ENCODE data around the gene SALL1. TPM values are rescaled to one million over a fixed set of nuclear protein-coding genes. Genes with fewer than 3 reads are reported as not detected.

Gene SALL1
- total and polyA plus RNA-seq, 5 donors, result 0.45 to 8.4 (median 5.4) TPM

- ATAC-seq, result no peak
- intact Hi-C loops (cut with DNase I), result no loop called here
- WGBS, result 69% methylated on average over 9 of the region's 9 CpGs
- DNase-seq, result no peak
- no peak overlapping the region for H3K4me3 ChIP-seq (ENCODE audit: low read length)
- no peaks in the 10 kb centered on the region for H3K4me1 ChIP-seq (ENCODE audit: control insufficient read depth, insufficient read depth, low read length)
- H3K27ac ChIP-seq (ENCODE audit: low read length), result no peak overlapping the region
- H3K27me3 ChIP-seq (ENCODE audit: control insufficient read depth, insufficient read depth), result no peaks in the 10 kb centered on the region
- H3K9me3 ChIP-seq (ENCODE audit: control insufficient read depth, low read length), result no peaks in the 10 kb centered on the region
These were observed 16.3 kb upstream of the SALL1 start for GRCh38 chr16:51167170-51167895.

- ATAC-seq (no peak), DNase-seq (no peak)
- 81% methylated on average over 3 of the region's 3 CpGs for WGBS
- H3K9me3 ChIP-seq (ENCODE audit: control insufficient read depth, low read length), result no peaks in the 10 kb centered on the region
- intact Hi-C loops (cut with DNase I), result no loop called here
- no peaks in the 10 kb centered on the region for H3K4me1 ChIP-seq (ENCODE audit: control insufficient read depth, insufficient read depth, low read length)
- no peak overlapping the region for H3K27ac ChIP-seq (ENCODE audit: low read length)
- no peak overlapping the region for H3K4me3 ChIP-seq (ENCODE audit: low read length)
- no peaks in the 10 kb centered on the region for H3K27me3 ChIP-seq (ENCODE audit: control insufficient read depth, insufficient read depth)
These were observed 15.5 kb upstream of the SALL1 start for GRCh38 chr16:51166541-51166940.

GRCh38 chr16:51166091-51166490 lies 15.0 kb upstream of the SALL1 start:
- Histone ChIP-seq H3K27me3 (ENCODE audit: control insufficient read depth, insufficient read depth) (no peaks in the 10 kb centered on the region), H3K4me3 (ENCODE audit: low read length) (no peak overlapping the region), H3K9me3 (ENCODE audit: control insufficient read depth, low read length) (no peaks in the 10 kb centered on the region), H3K27ac (ENCODE audit: low read length) (no peak overlapping the region), H3K4me1 (ENCODE audit: control insufficient read depth, insufficient read depth, low read length) (no peaks in the 10 kb centered on the region)
- ATAC-seq (no peak), DNase-seq (no peak)
- intact Hi-C loops (cut with DNase I), result no loop called here
- WGBS, result 39% methylated on average over 3 of the region's 3 CpGs

GRCh38 chr16:51165043-51165442 lies 14.0 kb upstream of the SALL1 start:
- 82% methylated on average over 1 of the region's 1 CpG for WGBS
- intact Hi-C loops (cut with DNase I), result no loop called here

GRCh38 chr16:51164574-51164973 lies 13.5 kb upstream of the SALL1 start:
- H3K4me3 ChIP-seq (ENCODE audit: low read length), result no peak overlapping the region
- 89% methylated on average over 2 of the region's 2 CpGs for WGBS
- no peak for ATAC-seq
- no peaks in the 10 kb centered on the region for H3K4me1 ChIP-seq (ENCODE audit: control insufficient read depth, insufficient read depth, low read length)
- DNase-seq, result no peak
- H3K9me3 ChIP-seq (ENCODE audit: control insufficient read depth, low read length), result no peaks in the 10 kb centered on the region
- H3K27ac ChIP-seq (ENCODE audit: low read length), result no peak overlapping the region
- intact Hi-C loops (cut with DNase I), result no loop called here
- no peaks in the 10 kb centered on the region for H3K27me3 ChIP-seq (ENCODE audit: control insufficient read depth, insufficient read depth)

More at GRCh38 chr16:51165043-51165442, 14.0 kb upstream of the SALL1 start:
- Histone ChIP-seq H3K27ac (ENCODE audit: low read length) (no peak overlapping the region), H3K9me3 (ENCODE audit: control insufficient read depth, low read length) (no peaks in the 10 kb centered on the region), H3K4me3 (ENCODE audit: low read length) (no peak overlapping the region), H3K27me3 (ENCODE audit: control insufficient read depth, insufficient read depth) (no peaks in the 10 kb centered on the region), H3K4me1 (ENCODE audit: control insufficient read depth, insufficient read depth, low read length) (no peaks in the 10 kb centered on the region)
- DNase-seq, result no peak
- no peak for ATAC-seq

GRCh38 chr16:51163894-51164566 lies 13.0 kb upstream of the SALL1 start:
- H3K9me3 ChIP-seq (ENCODE audit: control insufficient read depth, low read length), result no peaks in the 10 kb centered on the region
- no peak overlapping the region for H3K27ac ChIP-seq (ENCODE audit: low read length)
- no peak for DNase-seq
- no peaks in the 10 kb centered on the region for H3K27me3 ChIP-seq (ENCODE audit: control insufficient read depth, insufficient read depth)
- intact Hi-C loops (cut with DNase I), result no loop called here
- WGBS, result 41% methylated on average over 6 of the region's 6 CpGs
- ATAC-seq, result no peak
- H3K4me3 ChIP-seq (ENCODE audit: low read length), result no peak overlapping the region
- H3K4me1 ChIP-seq (ENCODE audit: control insufficient read depth, insufficient read depth, low read length), result no peaks in the 10 kb centered on the region

- WGBS, result 74% methylated on average over 2 of the region's 2 CpGs
- no peak for DNase-seq
- Histone ChIP-seq H3K4me3 (ENCODE audit: low read length) (no peak overlapping the region), H3K4me1 (ENCODE audit: control insufficient read depth, insufficient read depth, low read length) (no peaks in the 10 kb centered on the region), H3K27me3 (ENCODE audit: control insufficient read depth, insufficient read depth) (no peaks in the 10 kb centered on the region), H3K27ac (ENCODE audit: low read length) (no peak overlapping the region), H3K9me3 (ENCODE audit: control insufficient read depth, low read length) (no peaks in the 10 kb centered on the region)
- ATAC-seq, result no peak
- intact Hi-C loops (cut with DNase I), result no loop called here
These were observed 12.3 kb upstream of the SALL1 start for GRCh38 chr16:51163366-51163765.

- intact Hi-C loops (cut with DNase I), result no loop called here
- H3K27me3 ChIP-seq (ENCODE audit: control insufficient read depth, insufficient read depth), result peaks cover 4% of the 10 kb centered on the region
These were observed 10.5 kb upstream of the SALL1 start for GRCh38 chr16:51161440-51162195.

GRCh38 chr16:51159865-51160264 lies 8.8 kb upstream of the SALL1 start:
- intact Hi-C loops (cut with DNase I), result no loop called here
- Histone ChIP-seq H3K4me1 (ENCODE audit: control insufficient read depth, insufficient read depth, low read length) (no peaks in the 10 kb centered on the region), H3K27me3 (ENCODE audit: control insufficient read depth, insufficient read depth) (peaks cover 4% of the 10 kb centered on the region), H3K27ac (ENCODE audit: low read length) (no peak overlapping the region), H3K4me3 (ENCODE audit: low read length) (no peak overlapping the region), H3K9me3 (ENCODE audit: control insufficient read depth, low read length) (no peaks in the 10 kb centered on the region)
- DNase-seq, result no peak
- ATAC-seq, result no peak
- WGBS, result 66% methylated on average over 6 of the region's 6 CpGs

More at GRCh38 chr16:51161440-51162195, 10.5 kb upstream of the SALL1 start:
- peak in 1 of 3 donors; percentile 23 for DNase-seq
- Histone ChIP-seq H3K9me3 (ENCODE audit: control insufficient read depth, low read length) (no peaks in the 10 kb centered on the region), H3K4me3 (ENCODE audit: low read length) (no peak overlapping the region), H3K27ac (ENCODE audit: low read length) (no peak overlapping the region), H3K4me1 (ENCODE audit: control insufficient read depth, insufficient read depth, low read length) (no peaks in the 10 kb centered on the region)
- peak in 1 of 2 donors; percentile 65 for ATAC-seq
- WGBS, result 84% methylated on average over 2 of the region's 2 CpGs

GRCh38 chr16:51159296-51159695 lies 8.2 kb upstream of the SALL1 start:
- no peak for ATAC-seq
- no peaks in the 10 kb centered on the region for H3K4me1 ChIP-seq (ENCODE audit: control insufficient read depth, insufficient read depth, low read length)
- no peak overlapping the region for H3K27ac ChIP-seq (ENCODE audit: low read length)
- H3K27me3 ChIP-seq (ENCODE audit: control insufficient read depth, insufficient read depth), result peaks cover 4% of the 10 kb centered on the region
- whole genome bisulfite sequencing, result 77% methylated on average over 3 of the region's 3 CpGs
- H3K4me3 ChIP-seq (ENCODE audit: low read length), result no peak overlapping the region
- intact Hi-C loops (cut with DNase I), result no loop called here
- H3K9me3 ChIP-seq (ENCODE audit: control insufficient read depth, low read length), result no peaks in the 10 kb centered on the region
- no peak for DNase-seq

GRCh38 chr16:51157698-51158097 lies 6.6 kb upstream of the SALL1 start:
- no peaks in the 10 kb centered on the region for H3K4me1 ChIP-seq (ENCODE audit: control insufficient read depth, insufficient read depth, low read length)
- H3K27ac ChIP-seq (ENCODE audit: low read length), result no peak overlapping the region
- H3K9me3 ChIP-seq (ENCODE audit: control insufficient read depth, low read length), result no peaks in the 10 kb centered on the region
- intact Hi-C loops (cut with DNase I), result no loop called here
- DNase-seq, result no peak
- no peak overlapping the region for H3K4me3 ChIP-seq (ENCODE audit: low read length)
- H3K27me3 ChIP-seq (ENCODE audit: control insufficient read depth, insufficient read depth), result peaks cover 4% of the 10 kb centered on the region
- no peak for ATAC-seq
- 68% methylated on average over 2 of the region's 2 CpGs for WGBS
